ENCODE measurements around the gene GOLGA8J.

- no peak for TF ChIP-seq POLR2A (IDR thresholded peaks at IDR 0.05)
- TF ChIP-seq, protein P1, sequence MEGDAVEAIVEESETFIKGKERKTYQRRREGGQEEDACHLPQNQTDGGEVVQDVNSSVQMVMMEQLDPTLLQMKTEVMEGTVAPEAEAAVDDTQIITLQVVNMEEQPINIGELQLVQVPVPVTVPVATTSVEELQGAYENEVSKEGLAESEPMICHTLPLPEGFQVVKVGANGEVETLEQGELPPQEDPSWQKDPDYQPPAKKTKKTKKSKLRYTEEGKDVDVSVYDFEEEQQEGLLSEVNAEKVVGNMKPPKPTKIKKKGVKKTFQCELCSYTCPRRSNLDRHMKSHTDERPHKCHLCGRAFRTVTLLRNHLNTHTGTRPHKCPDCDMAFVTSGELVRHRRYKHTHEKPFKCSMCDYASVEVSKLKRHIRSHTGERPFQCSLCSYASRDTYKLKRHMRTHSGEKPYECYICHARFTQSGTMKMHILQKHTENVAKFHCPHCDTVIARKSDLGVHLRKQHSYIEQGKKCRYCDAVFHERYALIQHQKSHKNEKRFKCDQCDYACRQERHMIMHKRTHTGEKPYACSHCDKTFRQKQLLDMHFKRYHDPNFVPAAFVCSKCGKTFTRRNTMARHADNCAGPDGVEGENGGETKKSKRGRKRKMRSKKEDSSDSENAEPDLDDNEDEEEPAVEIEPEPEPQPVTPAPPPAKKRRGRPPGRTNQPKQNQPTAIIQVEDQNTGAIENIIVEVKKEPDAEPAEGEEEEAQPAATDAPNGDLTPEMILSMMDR (IDR thresholded peaks at IDR 0.05): no peak
- TF ChIP-seq POLR2AphosphoS5 (IDR thresholded peaks at IDR 0.05): no peak
Observed at GRCh38 chr15:30044377-30044776, 38.4 kb upstream of the GOLGA8J start.

Data from transverse colon (tissue), 4 donors.